ENCODE data around the gene NFIX.

DNA sequence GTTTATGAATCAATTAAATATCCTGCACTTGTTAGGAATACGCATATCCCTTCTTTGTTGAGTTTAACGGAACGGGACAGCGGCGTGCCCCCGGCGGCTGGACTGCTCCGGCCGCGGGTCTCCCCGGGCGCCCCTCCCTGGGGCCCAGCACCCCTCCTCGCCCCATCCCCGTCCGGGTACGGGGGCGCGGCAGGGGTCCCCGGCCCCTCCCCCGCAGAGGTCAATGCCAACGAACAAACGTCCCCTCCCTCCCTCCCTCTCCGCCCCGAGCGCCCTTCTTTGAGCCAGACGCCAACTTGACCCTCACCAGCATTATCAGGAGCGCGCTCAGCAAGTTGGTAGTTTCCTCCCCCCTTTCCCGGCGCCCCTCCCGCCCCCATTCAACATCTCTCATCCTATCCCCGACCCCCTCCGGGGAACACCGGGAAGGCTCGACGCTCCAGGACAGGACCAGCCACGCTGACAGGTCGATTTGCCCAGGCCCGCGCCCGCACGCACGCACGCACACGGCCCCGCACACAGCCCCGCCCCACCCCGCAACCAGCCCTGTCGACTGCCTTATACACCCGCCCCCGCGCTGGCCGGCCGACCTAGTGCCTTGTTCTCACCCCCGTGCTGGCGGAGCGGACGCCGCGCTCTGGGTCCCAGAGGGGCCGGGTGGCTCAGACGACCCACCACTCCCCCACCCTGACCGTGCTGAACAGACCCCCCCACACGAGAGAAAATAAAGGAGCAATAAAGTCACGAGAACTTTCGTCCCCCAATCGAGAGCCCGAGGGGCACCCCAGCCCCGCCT, 102.4 kb downstream of the NFIX start:
- TF ChIP-seq ESRRB (CRISPR knock-in tag; IDR thresholded peaks at IDR 0.05; ENCODE audit: borderline replicate concordance) (peak; percentile 84; the same call in 1 of the 2 replicates), CEBPG (CRISPR knock-in tag; IDR thresholded peaks at IDR 0.05) (no peak), CEBPG (tag; conservative IDR thresholded peaks at IDR 0.05 in 1 of 2, IDR thresholded peaks at IDR 0.05 in 1 of 2) (no peak), ZBTB33 (CRISPR knock-in tag; IDR thresholded peaks at IDR 0.05) (no peak), TAF9B (IDR thresholded peaks at IDR 0.05; ENCODE audit: partially characterized antibody) (no peak), ZEB2 (IDR thresholded peaks at IDR 0.05) (no peak)
- TF ChIP-seq, protein P1, sequence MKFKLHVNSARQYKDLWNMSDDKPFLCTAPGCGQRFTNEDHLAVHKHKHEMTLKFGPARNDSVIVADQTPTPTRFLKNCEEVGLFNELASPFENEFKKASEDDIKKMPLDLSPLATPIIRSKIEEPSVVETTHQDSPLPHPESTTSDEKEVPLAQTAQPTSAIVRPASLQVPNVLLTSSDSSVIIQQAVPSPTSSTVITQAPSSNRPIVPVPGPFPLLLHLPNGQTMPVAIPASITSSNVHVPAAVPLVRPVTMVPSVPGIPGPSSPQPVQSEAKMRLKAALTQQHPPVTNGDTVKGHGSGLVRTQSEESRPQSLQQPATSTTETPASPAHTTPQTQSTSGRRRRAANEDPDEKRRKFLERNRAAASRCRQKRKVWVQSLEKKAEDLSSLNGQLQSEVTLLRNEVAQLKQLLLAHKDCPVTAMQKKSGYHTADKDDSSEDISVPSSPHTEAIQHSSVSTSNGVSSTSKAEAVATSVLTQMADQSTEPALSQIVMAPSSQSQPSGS (CRISPR knock-in tag; IDR thresholded peaks at IDR 0.05): no peak
- TF ChIP-seq, protein P2, sequence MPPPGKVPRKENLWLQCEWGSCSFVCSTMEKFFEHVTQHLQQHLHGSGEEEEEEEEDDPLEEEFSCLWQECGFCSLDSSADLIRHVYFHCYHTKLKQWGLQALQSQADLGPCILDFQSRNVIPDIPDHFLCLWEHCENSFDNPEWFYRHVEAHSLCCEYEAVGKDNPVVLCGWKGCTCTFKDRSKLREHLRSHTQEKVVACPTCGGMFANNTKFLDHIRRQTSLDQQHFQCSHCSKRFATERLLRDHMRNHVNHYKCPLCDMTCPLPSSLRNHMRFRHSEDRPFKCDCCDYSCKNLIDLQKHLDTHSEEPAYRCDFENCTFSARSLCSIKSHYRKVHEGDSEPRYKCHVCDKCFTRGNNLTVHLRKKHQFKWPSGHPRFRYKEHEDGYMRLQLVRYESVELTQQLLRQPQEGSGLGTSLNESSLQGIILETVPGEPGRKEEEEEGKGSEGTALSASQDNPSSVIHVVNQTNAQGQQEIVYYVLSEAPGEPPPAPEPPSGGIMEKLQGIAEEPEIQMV (tag; conservative IDR thresholded peaks at IDR 0.05; ENCODE audit: low read depth): no peak
